ENCODE measurements around the gene AREL1. TPM values are rescaled to one million over a fixed set of nuclear protein-coding genes. Genes with fewer than 3 reads are reported as not detected.

Gene AREL1
- polyA plus RNA-seq, 1 donor from 2014 or later = 30.4 TPM

DNA sequence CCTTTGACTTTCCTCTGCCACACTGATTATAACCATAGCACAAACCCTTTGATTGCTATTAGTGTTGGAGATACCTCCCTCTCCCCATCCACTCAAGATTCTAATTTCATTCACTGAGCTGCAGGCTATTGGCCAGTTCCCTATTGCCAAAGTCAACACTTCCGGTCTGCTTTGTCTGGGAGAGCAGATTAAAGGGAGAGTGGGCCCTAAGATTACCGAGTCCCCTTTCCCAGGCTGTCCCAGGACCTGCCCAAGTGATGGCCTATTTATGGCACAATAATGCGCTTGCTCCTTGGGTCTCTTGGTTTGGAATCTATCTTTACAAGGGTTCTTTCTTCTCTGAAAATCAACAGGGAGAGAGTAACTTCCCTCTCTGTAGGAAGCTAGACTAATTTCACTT lies 57.9 kb downstream of the AREL1 start:
- H3K9me2 ChIP-seq (ENCODE audit: insufficient read depth, low read length) = no peaks in the 10 kb centered on the region
- H3K27me3 ChIP-seq (ENCODE audit: insufficient read depth, low read depth, low read length) = no peaks in the 10 kb centered on the region
- H4K20me1 ChIP-seq (ENCODE audit: insufficient read depth) = no peaks in the 10 kb centered on the region
- no peaks in the 10 kb centered on the region for H3F3A ChIP-seq (ENCODE audit: insufficient read depth, low read length, poor library complexity, severe bottlenecking)
- H3K9me3 ChIP-seq (ENCODE audit: low read length) = no peaks in the 10 kb centered on the region
- H3K4me3 ChIP-seq (ENCODE audit: low read length) = no peak overlapping the region
- no peak overlapping the region for H3K4me2 ChIP-seq (ENCODE audit: low read length)
- no peaks in the 10 kb centered on the region for H3K79me2 ChIP-seq (replicated peaks; ENCODE audit: insufficient read depth, low read length)
- H3K27ac ChIP-seq (ENCODE audit: low read length) = no peak overlapping the region
- TF ChIP-seq MXI1 (conservative IDR thresholded peaks at IDR 0.05; ENCODE audit: poor library complexity, severe bottlenecking) = no peak
- TF ChIP-seq SMC3 (conservative IDR thresholded peaks at IDR 0.05; ENCODE audit: poor library complexity) = no peak
- no peak for TF ChIP-seq POLR2AphosphoS5 (IDR thresholded peaks at IDR 0.05)
- TF ChIP-seq TAF1 (IDR thresholded peaks at IDR 0.05; ENCODE audit: low read depth) = no peak
- no peak for TF ChIP-seq RAD21 (conservative IDR thresholded peaks at IDR 0.05)
- no peak for TF ChIP-seq REST (IDR thresholded peaks at IDR 0.05; ENCODE audit: borderline replicate concordance)
- TF ChIP-seq CTCF (IDR thresholded peaks at IDR 0.05; ENCODE audit: poor library complexity, severe bottlenecking) = no peak
- no peak for TF ChIP-seq EP300 (conservative IDR thresholded peaks at IDR 0.05; ENCODE audit: poor library complexity, severe bottlenecking)
- no peak for TF ChIP-seq EZH2 (IDR thresholded peaks at IDR 0.05; ENCODE audit: borderline replicate concordance, insufficient read depth, low read length, poor library complexity, severe bottlenecking)
- no peak overlapping the region for H2AFZ ChIP-seq (ENCODE audit: low read depth, low read length)
- H3K36me3 ChIP-seq (ENCODE audit: insufficient read depth, low read length) = no peaks in the 10 kb centered on the region
- H3K9ac ChIP-seq (ENCODE audit: low read length) = no peak overlapping the region

GRCh38 chr14:74653386-74654138 lies 59.3 kb downstream of the AREL1 start:
- no peak overlapping the region for H3K4me3 ChIP-seq (ENCODE audit: low read length)
- no peak overlapping the region for H2AFZ ChIP-seq (ENCODE audit: low read depth, low read length)
- H3K4me2 ChIP-seq (ENCODE audit: low read length) = no peak overlapping the region
- H4K20me1 ChIP-seq (ENCODE audit: insufficient read depth) = no peaks in the 10 kb centered on the region
- no peaks in the 10 kb centered on the region for H3K9me3 ChIP-seq (ENCODE audit: low read length)
- TF ChIP-seq MXI1 (conservative IDR thresholded peaks at IDR 0.05; ENCODE audit: poor library complexity, severe bottlenecking) (no peak), EP300 (conservative IDR thresholded peaks at IDR 0.05; ENCODE audit: poor library complexity, severe bottlenecking) (no peak), EZH2 (IDR thresholded peaks at IDR 0.05; ENCODE audit: borderline replicate concordance, insufficient read depth, low read length, poor library complexity, severe bottlenecking) (no peak), SMC3 (conservative IDR thresholded peaks at IDR 0.05; ENCODE audit: poor library complexity) (no peak), RAD21 (conservative IDR thresholded peaks at IDR 0.05) (no peak)
- H3K36me3 ChIP-seq (ENCODE audit: insufficient read depth, low read length) = no peaks in the 10 kb centered on the region
- no peak overlapping the region for H3K27ac ChIP-seq (ENCODE audit: low read length)
- no peaks in the 10 kb centered on the region for H3K79me2 ChIP-seq (replicated peaks; ENCODE audit: insufficient read depth, low read length)
- no peaks in the 10 kb centered on the region for H3F3A ChIP-seq (ENCODE audit: insufficient read depth, low read length, poor library complexity, severe bottlenecking)
- H3K9me2 ChIP-seq (ENCODE audit: insufficient read depth, low read length) = no peaks in the 10 kb centered on the region
- no peak overlapping the region for H3K9ac ChIP-seq (ENCODE audit: low read length)
- no peaks in the 10 kb centered on the region for H3K27me3 ChIP-seq (ENCODE audit: insufficient read depth, low read depth, low read length)

Measured in neural cell (in vitro differentiated cells).